ENCODE data around the gene INAFM1. TPM values are rescaled to one million over a fixed set of nuclear protein-coding genes. Genes with fewer than 3 reads are reported as not detected.
A peak's percentile ranks its signal among the peaks of the same experiment; 100 is the strongest.

Gene INAFM1
- total and polyA plus RNA-seq, 8 donors: 1.8 to 48.0 (median 7.7) TPM; not detected in 1

DNA sequence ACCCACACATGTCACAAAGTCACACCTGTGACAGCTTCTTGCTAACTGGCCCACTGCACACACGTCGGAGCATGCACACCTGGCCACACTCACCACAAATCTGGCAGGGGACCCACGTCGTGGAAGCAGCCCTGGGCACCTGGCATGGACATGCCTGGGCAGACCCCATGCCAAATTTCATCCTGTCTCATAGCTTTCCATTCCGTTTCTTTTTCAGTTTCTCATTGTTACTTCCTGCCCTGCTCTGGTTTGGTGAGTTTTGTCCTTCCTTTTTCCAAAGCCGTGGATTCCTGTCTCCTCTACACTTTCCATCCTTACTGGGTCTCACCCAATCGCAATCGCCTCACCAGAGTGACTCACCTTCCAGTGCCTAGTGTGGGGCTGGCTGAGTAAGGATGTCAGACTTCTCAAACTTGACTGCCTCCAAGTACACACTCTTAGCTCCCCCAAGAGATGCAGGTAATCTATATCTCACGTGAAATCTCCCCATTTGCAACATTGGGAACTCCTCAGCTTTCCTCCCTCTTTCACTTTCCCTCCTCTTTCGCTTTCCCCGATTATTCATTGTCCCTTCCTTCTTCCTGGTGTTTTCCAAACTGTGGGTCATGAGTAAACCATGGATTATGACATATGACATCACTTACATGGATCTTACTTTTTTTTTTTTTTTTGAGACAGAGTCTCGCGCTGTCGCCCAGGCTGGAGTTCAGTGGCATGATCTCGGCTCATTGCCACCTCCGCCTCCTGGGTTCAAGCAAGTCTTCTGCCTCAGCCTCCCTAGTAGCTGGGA is 42.1 kb upstream of the INAFM1 start:
- no peaks in the 10 kb centered on the region for H3K27me3 ChIP-seq
- H3K9me3 ChIP-seq: no peaks in the 10 kb centered on the region
- DNase-seq: no peak
- intact Hi-C loops (cut with DNase I; ENCODE audit: low total_unique reads): no loop called here
- WGBS, 5 donors: 35 to 42% (median 38%) methylated on average over 16 of the region's 16 CpGs
- H3K4me1 ChIP-seq: peaks cover 36 to 52% (median 41%) of the 10 kb centered on the region in 4 donors
- H3K4me3 ChIP-seq: peak overlapping the region in 2 of 4 donors; percentile 74 to 99
- peak overlapping the region; percentile 29 to 99 (median 91) for H3K27ac ChIP-seq
- H3K36me3 ChIP-seq: no peaks in the 10 kb centered on the region
- TF ChIP-seq EP300 (IDR thresholded peaks at IDR 0.05) (no peak), POLR2A (IDR thresholded peaks at IDR 0.05) (no peak), POLR2AphosphoS5 (IDR thresholded peaks at IDR 0.05) (peak in 2 of 3 donors; percentile 8 to 22)
- TF ChIP-seq, protein P1, sequence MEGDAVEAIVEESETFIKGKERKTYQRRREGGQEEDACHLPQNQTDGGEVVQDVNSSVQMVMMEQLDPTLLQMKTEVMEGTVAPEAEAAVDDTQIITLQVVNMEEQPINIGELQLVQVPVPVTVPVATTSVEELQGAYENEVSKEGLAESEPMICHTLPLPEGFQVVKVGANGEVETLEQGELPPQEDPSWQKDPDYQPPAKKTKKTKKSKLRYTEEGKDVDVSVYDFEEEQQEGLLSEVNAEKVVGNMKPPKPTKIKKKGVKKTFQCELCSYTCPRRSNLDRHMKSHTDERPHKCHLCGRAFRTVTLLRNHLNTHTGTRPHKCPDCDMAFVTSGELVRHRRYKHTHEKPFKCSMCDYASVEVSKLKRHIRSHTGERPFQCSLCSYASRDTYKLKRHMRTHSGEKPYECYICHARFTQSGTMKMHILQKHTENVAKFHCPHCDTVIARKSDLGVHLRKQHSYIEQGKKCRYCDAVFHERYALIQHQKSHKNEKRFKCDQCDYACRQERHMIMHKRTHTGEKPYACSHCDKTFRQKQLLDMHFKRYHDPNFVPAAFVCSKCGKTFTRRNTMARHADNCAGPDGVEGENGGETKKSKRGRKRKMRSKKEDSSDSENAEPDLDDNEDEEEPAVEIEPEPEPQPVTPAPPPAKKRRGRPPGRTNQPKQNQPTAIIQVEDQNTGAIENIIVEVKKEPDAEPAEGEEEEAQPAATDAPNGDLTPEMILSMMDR (IDR thresholded peaks at IDR 0.05): no peak

DNA sequence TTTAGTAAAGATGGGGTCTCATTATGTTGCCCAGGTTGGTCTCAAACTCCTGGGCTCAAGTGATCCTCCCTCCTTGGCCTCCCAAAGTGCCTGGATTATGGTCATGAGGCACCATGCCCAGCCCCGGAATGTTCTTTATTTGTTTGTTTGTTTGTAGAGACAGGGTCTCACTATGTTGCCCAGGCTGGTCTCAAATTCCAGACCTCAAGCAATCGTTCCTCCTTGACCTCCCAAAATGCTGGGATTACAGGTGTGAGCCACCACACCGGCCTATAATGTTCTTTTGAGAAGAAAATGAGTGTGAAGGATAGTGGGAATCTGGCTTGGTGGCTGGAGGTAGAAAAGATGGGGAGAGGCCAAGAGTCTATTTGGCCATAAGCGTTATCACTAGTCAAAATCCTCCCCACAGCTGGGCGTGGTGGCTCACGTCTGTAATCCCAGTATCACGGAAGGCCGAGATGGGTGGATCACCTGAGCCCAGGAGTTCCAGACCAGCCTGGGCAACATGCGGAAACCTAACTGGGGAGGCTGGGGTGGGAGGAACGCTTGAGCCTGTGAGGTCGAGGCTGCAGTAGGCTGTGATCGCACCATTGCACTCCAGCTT is 38.5 kb upstream of the INAFM1 start:
- Histone ChIP-seq H3K4me3 (no peak overlapping the region), H3K36me3 (no peaks in the 10 kb centered on the region), H3K27me3 (peaks cover 0 to 21% (median 17%) of the 10 kb centered on the region in 3 donors), H3K4me1 (peaks cover 34 to 41% (median 39%) of the 10 kb centered on the region in 4 donors), H3K27ac (no peak overlapping the region), H3K9me3 (no peaks in the 10 kb centered on the region)
- no peak for DNase-seq
- TF ChIP-seq POLR2A (IDR thresholded peaks at IDR 0.05) (no peak), EP300 (IDR thresholded peaks at IDR 0.05) (no peak), POLR2AphosphoS5 (IDR thresholded peaks at IDR 0.05) (no peak)
- TF ChIP-seq, protein P1 (IDR thresholded peaks at IDR 0.05): no peak
- intact Hi-C loops (cut with DNase I; ENCODE audit: low total_unique reads): no loop called here
- 74 to 85% (median 79%) methylated on average over 12 of the region's 12 CpGs for WGBS, 5 donors

DNA sequence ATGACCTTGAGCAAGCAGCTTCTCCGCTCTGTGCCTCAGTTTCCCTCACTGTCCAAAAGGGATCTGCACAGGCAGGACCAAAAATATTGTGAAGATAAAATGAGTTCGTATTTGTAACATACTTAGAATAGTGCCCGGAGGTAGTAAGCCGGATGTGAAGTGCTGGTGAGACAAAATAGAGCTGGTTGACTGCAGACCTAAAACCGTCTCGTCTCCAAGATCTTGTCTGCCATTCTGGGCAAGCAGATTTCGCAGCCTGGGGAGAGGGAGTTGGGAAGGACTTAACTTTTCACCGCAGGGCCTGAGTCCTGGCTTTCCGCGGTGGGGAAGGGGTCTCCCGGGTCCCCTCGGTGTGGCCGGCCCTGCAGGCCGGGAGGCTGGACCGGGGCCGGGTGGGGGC is 35.5 kb upstream of the INAFM1 start:
- Histone ChIP-seq H3K4me3 (peak overlapping the region; percentile 36 to 39 (median 36)), H3K9me3 (no peaks in the 10 kb centered on the region), H3K36me3 (no peaks in the 10 kb centered on the region), H3K27me3 (peaks cover 0 to 32% (median 17%) of the 10 kb centered on the region in 3 donors), H3K4me1 (peaks cover 38 to 46% (median 45%) of the 10 kb centered on the region in 4 donors), H3K27ac (peak overlapping the region in 2 of 5 donors; percentile 3 to 58)
- TF ChIP-seq POLR2AphosphoS5 (IDR thresholded peaks at IDR 0.05) (no peak), EP300 (IDR thresholded peaks at IDR 0.05) (no peak), POLR2A (IDR thresholded peaks at IDR 0.05) (no peak)
- TF ChIP-seq, protein P1 (IDR thresholded peaks at IDR 0.05): no peak
- WGBS, 5 donors: 8 to 21% (median 14%) methylated on average over 8 to 16 of the region's 16 CpGs
- intact Hi-C loops (cut with DNase I; ENCODE audit: low total_unique reads): no loop called here
- no peak for DNase-seq

DNA sequence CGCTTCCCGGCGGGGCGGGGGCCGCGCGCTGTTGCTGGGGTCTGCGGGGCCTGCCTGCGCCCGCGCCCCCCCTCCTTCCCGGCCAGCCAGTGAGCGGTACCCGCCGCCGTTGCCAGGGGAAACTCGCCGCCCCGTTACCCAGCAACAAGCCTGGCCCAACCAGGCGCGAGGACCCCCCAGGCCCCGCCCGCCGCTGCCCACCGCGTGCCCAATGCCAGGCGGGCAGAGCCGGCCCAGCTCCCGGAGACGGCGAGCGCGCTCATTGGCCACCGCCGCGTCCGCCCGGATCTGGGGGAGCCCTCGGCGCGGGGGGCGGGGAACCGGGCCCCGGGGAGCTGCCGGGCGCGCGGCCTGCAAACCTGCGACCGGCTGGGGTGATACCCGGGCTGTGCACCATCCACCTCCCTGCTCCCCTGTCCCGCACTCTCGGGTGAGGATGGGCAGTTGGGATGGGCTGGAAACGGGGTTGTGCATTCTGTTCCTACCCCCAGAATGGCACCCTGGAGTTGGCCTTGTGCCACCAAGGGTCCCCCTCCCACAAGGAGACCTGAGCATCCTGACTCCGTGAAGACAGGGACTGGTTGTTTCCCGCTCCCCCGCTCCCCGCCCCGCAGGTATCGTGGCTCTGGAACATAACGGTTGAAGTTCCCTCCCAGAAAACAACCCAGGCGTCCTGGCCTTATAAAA is 34.9 kb upstream of the INAFM1 start:
- TF ChIP-seq, protein P1 (IDR thresholded peaks at IDR 0.05): no peak
- TF ChIP-seq POLR2AphosphoS5 (IDR thresholded peaks at IDR 0.05) (no peak), POLR2A (IDR thresholded peaks at IDR 0.05) (no peak), EP300 (IDR thresholded peaks at IDR 0.05) (no peak)
- Histone ChIP-seq H3K4me1 (peaks cover 43 to 52% (median 50%) of the 10 kb centered on the region in 4 donors), H3K27ac (peak overlapping the region in 2 of 5 donors; percentile 3 to 58), H3K27me3 (peaks cover 0 to 32% (median 17%) of the 10 kb centered on the region in 3 donors), H3K36me3 (no peaks in the 10 kb centered on the region), H3K4me3 (peak overlapping the region; percentile 36 to 39 (median 36)), H3K9me3 (no peaks in the 10 kb centered on the region)
- peak; percentile 58 to 92 for DNase-seq
- 2 to 17% (median 5%) methylated on average over 11 to 61 of the region's 62 CpGs for WGBS, 5 donors
- intact Hi-C loops (cut with DNase I; ENCODE audit: low total_unique reads): no loop called here

Data from stomach (tissue), 9 donors.